ENCODE measurements around the gene BIRC6.
A peak's percentile ranks its signal among the peaks of the same experiment; 100 is the strongest.

The BIRC6 gene

GRCh38 chr2:32523686-32524085 lies 166.9 kb downstream of the BIRC6 start:
- no peak overlapping the region for H2AFZ ChIP-seq (ENCODE audit: low read length)
- no peaks in the 10 kb centered on the region for H3K27me3 ChIP-seq (ENCODE audit: insufficient read depth, low read length, poor library complexity, severe bottlenecking)
- H3F3A ChIP-seq (ENCODE audit: low read depth): no peaks in the 10 kb centered on the region
- no peak for TF ChIP-seq CTCF (conservative IDR thresholded peaks at IDR 0.05; ENCODE audit: low read length)
- TF ChIP-seq EZH2phosphoT487 (IDR thresholded peaks at IDR 0.05; ENCODE audit: borderline replicate concordance): no peak
- no peaks in the 10 kb centered on the region for H4K20me1 ChIP-seq (ENCODE audit: insufficient read depth, low read length, poor library complexity, severe bottlenecking)
- no peaks in the 10 kb centered on the region for H3K9me3 ChIP-seq (ENCODE audit: insufficient read depth, low read depth, low read length)
- no peaks in the 10 kb centered on the region for H3K4me1 ChIP-seq (ENCODE audit: insufficient read depth, low read length, poor library complexity, severe bottlenecking)
- H3K4me2 ChIP-seq (ENCODE audit: low read depth, low read length, poor library complexity, severe bottlenecking): no peak overlapping the region
- no peak overlapping the region for H3K4me3 ChIP-seq (ENCODE audit: low read length, poor library complexity, severe bottlenecking)
- peaks cover 62% of the 10 kb centered on the region; the same call in 1 of the 2 replicates for H3K36me3 ChIP-seq (ENCODE audit: insufficient read depth, low read length)
- no peak overlapping the region for H3K9ac ChIP-seq (ENCODE audit: low read depth, low read length, poor library complexity, severe bottlenecking)
- H3K79me2 ChIP-seq (ENCODE audit: insufficient read depth, low read length): no peaks in the 10 kb centered on the region
- H3K9me2 ChIP-seq (replicated peaks; ENCODE audit: low read depth, low read length): no peaks in the 10 kb centered on the region

- Histone ChIP-seq H3K79me2 (ENCODE audit: insufficient read depth, low read length) (no peaks in the 10 kb centered on the region), H2AFZ (ENCODE audit: low read length) (no peak overlapping the region), H3K4me3 (ENCODE audit: low read length, poor library complexity, severe bottlenecking) (peak overlapping the region; percentile 9), H3K9me3 (ENCODE audit: insufficient read depth, low read depth, low read length) (no peaks in the 10 kb centered on the region), H3K9ac (ENCODE audit: low read depth, low read length, poor library complexity, severe bottlenecking) (no peak overlapping the region), H3K27me3 (ENCODE audit: insufficient read depth, low read length, poor library complexity, severe bottlenecking) (no peaks in the 10 kb centered on the region), H3K36me3 (ENCODE audit: insufficient read depth, low read length) (peaks cover 23% of the 10 kb centered on the region; the same call in 1 of the 2 replicates), H3K9me2 (replicated peaks; ENCODE audit: low read depth, low read length) (no peaks in the 10 kb centered on the region), H3K4me1 (ENCODE audit: insufficient read depth, low read length, poor library complexity, severe bottlenecking) (peaks cover 19% of the 10 kb centered on the region), H3K4me2 (ENCODE audit: low read depth, low read length, poor library complexity, severe bottlenecking) (peak overlapping the region; percentile 43), H4K20me1 (ENCODE audit: insufficient read depth, low read length, poor library complexity, severe bottlenecking) (no peaks in the 10 kb centered on the region), H3F3A (ENCODE audit: low read depth) (no peaks in the 10 kb centered on the region; the same call in 1 of the 2 replicates)
- TF ChIP-seq EZH2phosphoT487 (IDR thresholded peaks at IDR 0.05; ENCODE audit: borderline replicate concordance) (no peak), CTCF (conservative IDR thresholded peaks at IDR 0.05; ENCODE audit: low read length) (no peak)
Observed at GRCh38 chr2:32532341-32532740, 175.5 kb downstream of the BIRC6 start.

- Histone ChIP-seq H3K9me3 (ENCODE audit: insufficient read depth, low read depth, low read length) (no peaks in the 10 kb centered on the region), H3K4me1 (ENCODE audit: insufficient read depth, low read length, poor library complexity, severe bottlenecking) (peaks cover 19% of the 10 kb centered on the region), H3F3A (ENCODE audit: low read depth) (no peaks in the 10 kb centered on the region; the same call in 1 of the 2 replicates), H4K20me1 (ENCODE audit: insufficient read depth, low read length, poor library complexity, severe bottlenecking) (no peaks in the 10 kb centered on the region), H3K9me2 (replicated peaks; ENCODE audit: low read depth, low read length) (no peaks in the 10 kb centered on the region), H3K36me3 (ENCODE audit: insufficient read depth, low read length) (peaks cover 17% of the 10 kb centered on the region; the same call in 1 of the 2 replicates), H3K4me3 (ENCODE audit: low read length, poor library complexity, severe bottlenecking) (no peak overlapping the region), H3K4me2 (ENCODE audit: low read depth, low read length, poor library complexity, severe bottlenecking) (no peak overlapping the region), H3K9ac (ENCODE audit: low read depth, low read length, poor library complexity, severe bottlenecking) (no peak overlapping the region), H2AFZ (ENCODE audit: low read length) (no peak overlapping the region), H3K27me3 (ENCODE audit: insufficient read depth, low read length, poor library complexity, severe bottlenecking) (no peaks in the 10 kb centered on the region), H3K79me2 (ENCODE audit: insufficient read depth, low read length) (no peaks in the 10 kb centered on the region)
- TF ChIP-seq EZH2phosphoT487 (IDR thresholded peaks at IDR 0.05; ENCODE audit: borderline replicate concordance) (no peak), CTCF (conservative IDR thresholded peaks at IDR 0.05; ENCODE audit: low read length) (no peak)
Observed at GRCh38 chr2:32532961-32533360, 176.1 kb downstream of the BIRC6 start.
